ENCODE measurements around the gene SHANK3.

Gene SHANK3

DNA sequence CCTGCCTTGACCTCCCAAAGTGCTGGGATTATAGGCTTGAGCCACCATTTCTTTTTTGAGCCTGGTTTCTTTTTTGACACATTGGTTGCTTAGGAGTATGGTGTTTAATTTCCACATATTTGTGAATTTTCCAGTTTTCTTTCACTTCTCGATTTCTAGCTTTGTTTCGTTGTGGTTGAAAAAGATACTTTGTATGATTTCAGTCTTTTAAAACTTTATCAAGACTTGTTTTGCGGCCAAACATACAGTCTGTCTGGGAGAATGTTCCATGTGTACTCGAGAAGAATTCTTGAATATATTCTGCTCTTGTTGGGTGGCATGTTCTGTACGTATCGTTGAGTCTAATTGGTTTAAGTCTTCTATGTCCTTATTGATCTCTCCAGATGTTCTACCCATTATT, 20.8 kb downstream of the SHANK3 start:
- H3K4me3 ChIP-seq (ENCODE audit: low read depth, low read length) = no peak overlapping the region
- no peaks in the 10 kb centered on the region for H3K9me3 ChIP-seq (ENCODE audit: control insufficient read depth, insufficient read depth, low read depth, low read length)
- H3K4me1 ChIP-seq (ENCODE audit: control insufficient read depth, insufficient read depth, low read length) = no peaks in the 10 kb centered on the region
- CTCF ChIA-PET = interaction anchor here (0.6 to 4.8 kb wide), 5 partner anchors 66 to 168 kb away, joined by 3 to 20 read pairs (median 4); partner anchors contain the start of genes ARSA and SCO2
- H3K36me3 ChIP-seq (ENCODE audit: control insufficient read depth in 2 of 2, insufficient read depth in 1 of 2, low read length in 2 of 2) = no peaks in the 10 kb centered on the region
- no peak overlapping the region for H3K27ac ChIP-seq (ENCODE audit: extremely low read depth, low read depth, low read length)
- no peak for TF ChIP-seq HOXC10 (CRISPR knock-in tag; IDR thresholded peaks at IDR 0.05)
- no peak for TF ChIP-seq ZSCAN30 (tag by site-specific recombination; IDR thresholded peaks at IDR 0.05)
- no peak for TF ChIP-seq BCL11B (tag by site-specific recombination; IDR thresholded peaks at IDR 0.05; ENCODE audit: low read depth)
- TF ChIP-seq ZBTB20 (tag by site-specific recombination; IDR thresholded peaks at IDR 0.05) = no peak
- no peak for TF ChIP-seq ZSCAN23 (tag by site-specific recombination; IDR thresholded peaks at IDR 0.05)
- POLR2A ChIA-PET = interaction anchor here (0.5 kb wide), 1 partner anchor 193 kb away, joined by 3 read pairs; no protein-coding TSS in a partner anchor

GRCh38 chr22:50694099-50694605, 21.5 kb downstream of the SHANK3 start:
- peaks cover 0 to 5% of the 10 kb centered on the region in 2 experiments; a peak in 1 of 3 replicates for H3K36me3 ChIP-seq (ENCODE audit: control insufficient read depth in 2 of 2, insufficient read depth in 1 of 2, low read length in 2 of 2)
- ChIA-PET CTCF (interaction anchor here (0.7 to 4.8 kb wide), 6 partner anchors 67 to 234 kb away, joined by 3 to 20 read pairs (median 4); partner anchors contain the start of genes ARSA and SCO2), POLR2A (interaction anchor here (0.5 kb wide), 1 partner anchor 194 kb away, joined by 3 read pairs; no protein-coding TSS in a partner anchor)
- H3K27ac ChIP-seq (ENCODE audit: extremely low read depth, low read depth, low read length) = no peak overlapping the region
- no peak overlapping the region for H3K4me3 ChIP-seq (ENCODE audit: low read depth, low read length)
- TF ChIP-seq ZNF837 (tag by site-specific recombination; IDR thresholded peaks at IDR 0.05) (no peak), ZBTB7A (tag by site-specific recombination; IDR thresholded peaks at IDR 0.05; ENCODE audit: low read depth) (no peak), ZSCAN16 (tag by site-specific recombination; IDR thresholded peaks at IDR 0.05) (peak; percentile 73; the same call in 1 of the 2 replicates)
- no peaks in the 10 kb centered on the region for H3K4me1 ChIP-seq (ENCODE audit: control insufficient read depth, insufficient read depth, low read length)
- H3K9me3 ChIP-seq (ENCODE audit: control insufficient read depth, insufficient read depth, low read depth, low read length) = no peaks in the 10 kb centered on the region

GRCh38 chr22:50694766-50695420, 22.3 kb downstream of the SHANK3 start:
- ChIA-PET POLR2A (no interaction called here), CTCF (interaction anchor here (0.7 to 1.5 kb wide), 3 partner anchors 80 to 234 kb away, joined by 3 to 5 read pairs (median 4); no protein-coding TSS in a partner anchor)

GRCh38 chr22:50695421-50696250, 23.0 kb downstream of the SHANK3 start:
- Histone ChIP-seq H3K4me1 (ENCODE audit: control insufficient read depth, insufficient read depth, low read length) (no peaks in the 10 kb centered on the region), H3K36me3 (ENCODE audit: control insufficient read depth in 2 of 2, insufficient read depth in 1 of 2, low read length in 2 of 2) (peaks cover 0 to 14% of the 10 kb centered on the region in 2 experiments; a peak in 1 of 3 replicates), H3K27ac (ENCODE audit: extremely low read depth, low read depth, low read length) (no peak overlapping the region), H3K4me3 (ENCODE audit: low read depth, low read length) (no peak overlapping the region), H3K9me3 (ENCODE audit: control insufficient read depth, insufficient read depth, low read depth, low read length) (no peaks in the 10 kb centered on the region)
- ChIA-PET POLR2A (no interaction called here), CTCF (interaction anchor here (0.6 kb wide), 1 partner anchor 401 kb away, joined by 3 read pairs; no protein-coding TSS in a partner anchor)
- TF ChIP-seq ZNF433 (tag by site-specific recombination; IDR thresholded peaks at IDR 0.05; ENCODE audit: low read depth) (no peak), ZBTB7A (tag by site-specific recombination; IDR thresholded peaks at IDR 0.05; ENCODE audit: low read depth) (no peak), ZNF624 (tag by site-specific recombination; IDR thresholded peaks at IDR 0.05) (no peak), ZNF664 (tag by site-specific recombination; IDR thresholded peaks at IDR 0.05) (no peak), ZNF324 (tag by site-specific recombination; IDR thresholded peaks at IDR 0.05) (no peak), ZNF155 (tag by site-specific recombination; IDR thresholded peaks at IDR 0.05) (no peak), ZNF335 (tag by site-specific recombination; conservative IDR thresholded peaks at IDR 0.05) (no peak), ZFHX2 (tag by site-specific recombination; conservative IDR thresholded peaks at IDR 0.05) (no peak), ZNF521 (tag by site-specific recombination; IDR thresholded peaks at IDR 0.05) (no peak), GLI2 (tag by site-specific recombination; IDR thresholded peaks at IDR 0.05; ENCODE audit: borderline replicate concordance, low read depth) (no peak), KLF17 (tag by site-specific recombination; IDR thresholded peaks at IDR 0.05) (no peak), ZNF837 (tag by site-specific recombination; IDR thresholded peaks at IDR 0.05) (no peak), ZNF48 (tag by site-specific recombination; IDR thresholded peaks at IDR 0.05) (no peak), GLI4 (tag by site-specific recombination; IDR thresholded peaks at IDR 0.05) (no peak), ZNF221 (tag by site-specific recombination; IDR thresholded peaks at IDR 0.05; ENCODE audit: borderline replicate concordance) (no peak)

More at GRCh38 chr22:50694766-50695420, 22.3 kb downstream of the SHANK3 start:
- H3K9me3 ChIP-seq (ENCODE audit: control insufficient read depth, insufficient read depth, low read depth, low read length) = no peaks in the 10 kb centered on the region
- H3K36me3 ChIP-seq (ENCODE audit: control insufficient read depth in 2 of 2, insufficient read depth in 1 of 2, low read length in 2 of 2) = peaks cover 0 to 9% of the 10 kb centered on the region in 2 experiments; a peak in 1 of 3 replicates
- H3K27ac ChIP-seq (ENCODE audit: extremely low read depth, low read depth, low read length) = no peak overlapping the region
- TF ChIP-seq ZIC2 (tag by site-specific recombination; IDR thresholded peaks at IDR 0.05) (no peak), MYNN (tag by site-specific recombination; IDR thresholded peaks at IDR 0.05; ENCODE audit: borderline replicate concordance) (no peak), ZNF416 (tag by site-specific recombination; IDR thresholded peaks at IDR 0.05) (no peak), ZNF223 (tag by site-specific recombination; IDR thresholded peaks at IDR 0.05) (no peak), SP7 (tag by site-specific recombination; IDR thresholded peaks at IDR 0.05) (no peak), ZNF37A (tag by site-specific recombination; IDR thresholded peaks at IDR 0.05) (no peak), ZNF184 (tag by site-specific recombination; IDR thresholded peaks at IDR 0.05) (no peak)
- TF ChIP-seq, protein P1, sequence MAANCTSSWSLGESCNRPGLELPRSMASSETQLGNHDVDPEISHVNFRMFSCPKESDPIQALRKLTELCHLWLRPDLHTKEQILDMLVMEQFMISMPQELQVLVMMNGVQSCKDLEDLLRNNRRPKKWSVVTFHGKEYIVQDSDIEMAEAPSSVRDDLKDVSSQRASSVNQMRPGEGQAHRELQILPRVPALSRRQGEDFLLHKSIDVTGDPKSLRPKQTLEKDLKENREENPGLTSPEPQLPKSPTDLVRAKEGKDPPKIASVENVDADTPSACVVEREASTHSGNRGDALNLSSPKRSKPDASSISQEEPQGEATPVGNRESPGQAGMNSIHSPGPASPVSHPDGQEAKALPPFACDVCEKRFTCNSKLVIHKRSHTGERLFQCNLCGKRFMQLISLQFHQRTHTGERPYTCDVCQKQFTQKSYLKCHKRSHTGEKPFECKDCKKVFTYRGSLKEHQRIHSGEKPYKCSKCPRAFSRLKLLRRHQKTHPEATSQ (tag by site-specific recombination; IDR thresholded peaks at IDR 0.05) = no peak
- no peak overlapping the region for H3K4me3 ChIP-seq (ENCODE audit: low read depth, low read length)
- no peaks in the 10 kb centered on the region for H3K4me1 ChIP-seq (ENCODE audit: control insufficient read depth, insufficient read depth, low read length)
